NCI-H1694 (cell line): ENCODE measurements around the gene MCRIP2.

Source experiments
- DNase-seq: peaks from one replicate; lab custom pipeline; 2025; lab: John Stamatoyannopoulos, UW

The MCRIP2 gene

GRCh38 chr16:669666-670065 is 28.0 kb downstream of the MCRIP2 start:
- DNase-seq, result no peak

- DNase-seq, result no peak
Observed at GRCh38 chr16:670485-671352, 29.1 kb downstream of the MCRIP2 start.

- DNase-seq, result no peak
Observed at GRCh38 chr16:671353-672131, 29.9 kb downstream of the MCRIP2 start.

- DNase-seq, result no peak
Observed at GRCh38 chr16:672371-672770, 30.7 kb downstream of the MCRIP2 start.

- DNase-seq, result no peak
Observed at GRCh38 chr16:672851-673250, 31.2 kb downstream of the MCRIP2 start.

GRCh38 chr16:673399-673991 is 31.9 kb downstream of the MCRIP2 start:
- DNase-seq, result no peak

GRCh38 chr16:674214-674881 is 32.7 kb downstream of the MCRIP2 start:
- DNase-seq, result no peak

- DNase-seq, result no peak
Observed at GRCh38 chr16:674968-675883, 33.6 kb downstream of the MCRIP2 start, which contains the start of gene RHBDL1. Gene RHBDL1 (plus strand): TSS chr16:675671. CDS start chr16:675791, 120 bp downstream.

- DNase-seq, result no peak
Observed at GRCh38 chr16:675884-676564, 34.4 kb downstream of the MCRIP2 start.

- no peak for DNase-seq
Observed at GRCh38 chr16:676565-676902, 34.9 kb downstream of the MCRIP2 start.

GRCh38 chr16:676913-677312 is 35.3 kb downstream of the MCRIP2 start:
- DNase-seq, result no peak

- DNase-seq, result no peak
Observed at GRCh38 chr16:677316-678190, 35.9 kb downstream of the MCRIP2 start.

- no peak for DNase-seq
Observed at GRCh38 chr16:678209-678857, 36.7 kb downstream of the MCRIP2 start.

GRCh38 chr16:678858-679813 is 37.5 kb downstream of the MCRIP2 start:
- peak; percentile 34 for DNase-seq

- DNase-seq, result peak; percentile 48
Observed at GRCh38 chr16:679814-680624, 38.4 kb downstream of the MCRIP2 start, which contains the start of gene STUB1. Gene STUB1 (plus strand): TSS chr16:680410. CDS start chr16:680526, 116 bp downstream.

- no peak for DNase-seq
Observed at GRCh38 chr16:680625-680945, 39.0 kb downstream of the MCRIP2 start.
